SK-N-DZ (cell line): ENCODE results near the gene SEMA6B.

ENCODE experiments used
- DNase-seq: peaks from one replicate; pipeline ENCODE4 v3.0.0-alpha.2; 2015; ENCODE audit warnings: low spot score

SEMA6B gene

DNA sequence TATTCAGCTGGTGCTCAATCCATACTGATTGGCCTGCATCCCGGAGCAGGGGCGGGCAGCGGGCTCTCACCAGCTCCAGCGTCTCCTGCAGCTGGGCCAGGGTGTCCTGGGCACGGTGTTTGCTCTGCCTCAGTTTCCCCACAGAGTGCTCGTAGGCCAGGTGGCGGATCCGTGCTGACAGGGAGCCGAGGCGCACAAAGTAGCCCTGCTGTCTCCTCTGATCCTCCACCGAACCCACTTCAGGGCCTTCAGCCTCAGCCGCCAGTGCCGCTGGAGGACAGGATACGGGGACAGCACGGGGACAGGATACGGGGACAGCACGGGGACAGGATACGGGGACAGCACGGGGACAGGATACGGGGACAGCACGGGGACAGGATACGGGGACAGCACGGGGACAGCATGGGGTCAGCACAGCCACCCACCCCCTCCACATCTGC lies 33.9 kb downstream of the SEMA6B start:
- no peak for DNase-seq

DNA sequence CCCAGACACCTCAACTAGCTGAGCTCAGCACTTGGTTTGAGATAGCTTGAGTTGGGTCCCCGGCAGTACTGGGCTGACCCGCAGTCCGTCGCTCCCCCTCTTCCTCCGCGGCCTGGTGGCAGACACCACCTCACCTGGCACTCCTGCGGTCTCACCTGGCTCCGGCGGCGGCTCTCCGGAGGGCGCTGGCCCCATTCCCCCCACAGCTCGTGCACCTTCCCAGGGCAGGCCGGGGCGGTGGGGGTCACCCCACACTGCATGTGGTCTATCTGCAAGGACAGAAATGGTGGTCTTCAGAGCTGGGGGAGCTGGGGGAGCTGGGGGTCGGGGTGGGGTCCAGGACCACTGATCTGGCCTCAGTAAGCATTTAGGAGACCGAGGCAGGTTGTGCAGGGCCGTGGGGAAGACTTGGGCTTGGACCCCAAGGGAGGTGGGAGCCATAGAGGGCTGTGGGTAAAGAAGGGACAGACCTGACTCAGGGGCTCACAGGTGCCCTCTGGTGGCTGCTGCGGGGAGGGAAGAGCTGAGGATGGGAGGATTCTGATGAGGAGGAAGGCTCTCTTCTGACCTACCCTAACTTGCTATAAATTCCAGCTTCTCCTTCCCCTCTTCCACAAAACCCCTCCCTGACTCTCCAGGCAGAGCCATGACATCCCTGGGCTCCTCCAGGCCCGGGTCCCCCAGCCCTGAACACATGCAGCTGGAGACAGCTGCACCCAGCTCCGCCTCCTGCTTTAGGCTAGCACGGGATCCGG lies 34.5 kb downstream of the SEMA6B start:
- DNase-seq = peak; percentile 50

DNA sequence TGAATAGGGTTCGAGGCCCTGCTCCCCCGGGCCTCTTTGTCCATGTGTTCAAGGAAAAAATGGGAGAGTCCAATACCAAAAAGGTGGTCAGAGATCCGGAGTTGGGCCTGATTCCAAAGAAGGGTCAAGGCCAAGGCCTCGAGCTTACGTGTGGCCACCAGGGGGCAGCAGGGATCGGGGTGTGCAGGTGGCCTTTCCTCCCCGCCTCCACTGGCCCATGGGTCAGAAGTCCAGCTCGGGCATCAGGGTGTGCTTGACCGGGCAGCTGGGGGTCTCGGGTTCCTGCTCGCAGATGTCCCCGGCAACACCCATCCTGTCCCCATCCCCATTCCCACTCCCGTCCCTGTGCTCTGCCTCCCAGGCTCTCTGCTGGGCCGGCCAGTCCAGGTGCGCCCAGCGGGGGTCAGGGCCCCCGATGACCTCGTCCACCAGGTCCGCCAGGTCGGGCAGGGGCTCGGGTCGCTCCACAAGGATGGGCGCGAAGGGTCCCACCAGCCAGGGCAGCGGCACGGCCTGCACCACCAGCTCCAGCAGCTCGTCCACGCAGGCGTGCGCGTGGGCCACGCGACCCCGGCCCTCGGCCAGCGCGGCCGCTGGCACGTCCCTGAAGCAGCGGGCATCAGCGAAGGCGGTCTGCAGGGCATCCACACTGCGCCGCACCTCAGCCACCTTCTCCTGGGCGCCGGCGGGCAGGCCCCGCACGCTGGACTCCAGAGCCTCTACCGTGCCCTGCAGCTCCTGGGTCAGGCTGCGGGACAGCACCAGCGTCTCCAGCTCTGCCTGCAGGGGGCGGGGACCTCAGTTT lies 36.0 kb downstream of the SEMA6B start:
- no peak for DNase-seq

DNA sequence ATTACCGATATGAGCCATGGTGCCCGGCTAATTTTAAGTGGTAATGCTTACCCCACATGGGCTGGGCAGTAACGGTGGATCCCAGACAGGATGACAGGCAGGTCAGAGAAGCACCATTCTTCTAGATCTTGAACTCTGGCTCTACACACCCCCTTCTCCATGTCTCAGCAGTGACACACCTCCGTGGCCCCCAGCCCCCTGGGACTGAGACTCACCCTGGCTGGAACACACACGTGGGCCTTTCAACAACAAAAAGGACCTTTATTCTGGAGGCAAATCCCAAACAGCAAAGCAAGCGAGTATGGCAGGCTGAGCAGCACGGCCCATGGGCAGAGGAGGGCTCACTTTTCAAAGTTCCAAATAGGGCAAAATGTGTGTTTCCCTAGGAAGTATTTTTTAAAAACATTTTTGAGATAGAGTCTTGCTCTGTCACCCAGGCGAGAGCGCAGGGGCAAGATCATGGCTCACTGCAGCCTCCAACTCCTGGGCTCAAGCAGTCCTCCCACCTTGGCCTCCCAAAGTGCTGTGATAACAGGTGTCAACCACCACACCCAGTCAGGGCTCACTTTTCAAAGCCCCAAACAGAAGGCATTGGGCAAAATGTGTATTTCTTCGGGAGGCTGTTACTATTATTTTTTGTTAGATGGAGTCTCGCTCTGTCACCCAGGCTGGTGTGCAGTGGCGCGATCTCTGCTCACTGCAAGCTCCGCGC lies 37.0 kb downstream of the SEMA6B start:
- no peak for DNase-seq

DNA sequence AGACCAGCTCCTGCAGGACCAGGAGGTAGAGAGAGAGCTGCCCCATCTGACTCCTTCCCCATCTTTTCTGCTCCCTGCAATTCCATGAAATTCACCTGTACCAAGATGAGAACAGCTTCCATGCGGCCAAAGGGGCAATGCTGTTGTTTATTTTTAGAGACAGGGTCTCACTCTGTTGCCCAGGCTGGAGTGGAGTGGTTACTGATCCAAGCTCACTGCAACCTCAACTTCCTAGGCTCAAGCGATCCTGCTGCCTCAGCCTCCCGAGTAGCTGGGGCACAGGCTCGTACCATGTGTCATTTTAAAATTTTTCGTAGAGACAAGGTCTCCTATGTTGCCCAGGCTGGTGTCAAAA lies 37.6 kb downstream of the SEMA6B start:
- DNase-seq = no peak

DNA sequence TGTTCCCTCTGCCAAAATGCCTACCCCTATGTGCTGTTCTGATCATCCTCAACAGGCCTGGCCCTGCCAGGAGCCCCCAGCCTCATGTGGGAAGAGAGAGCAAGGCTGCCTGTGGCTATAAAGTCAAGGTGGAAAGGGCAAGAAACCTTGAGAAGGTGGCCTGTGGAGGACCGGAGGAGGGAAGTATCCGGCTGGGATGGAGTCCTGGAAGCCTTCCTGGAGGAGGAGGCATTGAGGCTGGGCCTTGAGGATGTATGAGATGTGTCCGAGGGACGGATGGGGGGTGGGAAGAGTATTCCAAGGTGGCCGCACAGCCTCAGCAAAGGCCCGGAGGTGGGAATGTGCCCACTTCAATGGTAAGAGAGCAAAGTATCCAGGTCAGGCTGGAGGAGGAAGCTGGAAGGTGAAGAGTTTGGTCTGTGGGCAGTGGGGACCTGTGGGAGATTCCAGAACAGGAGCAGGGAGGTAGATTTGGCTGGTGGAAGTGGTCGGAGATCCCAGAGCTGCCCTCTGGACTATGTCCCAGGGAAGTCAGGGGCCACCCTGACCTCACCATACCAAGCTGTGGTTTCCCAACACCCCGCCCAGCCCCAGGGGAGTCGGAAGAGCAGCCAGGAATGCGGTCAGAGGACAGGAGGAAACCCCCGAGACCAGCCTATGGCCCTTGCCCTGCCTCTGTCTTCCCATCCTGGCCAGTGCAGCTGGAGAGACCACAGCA lies 38.2 kb downstream of the SEMA6B start:
- DNase-seq = no peak

DNA sequence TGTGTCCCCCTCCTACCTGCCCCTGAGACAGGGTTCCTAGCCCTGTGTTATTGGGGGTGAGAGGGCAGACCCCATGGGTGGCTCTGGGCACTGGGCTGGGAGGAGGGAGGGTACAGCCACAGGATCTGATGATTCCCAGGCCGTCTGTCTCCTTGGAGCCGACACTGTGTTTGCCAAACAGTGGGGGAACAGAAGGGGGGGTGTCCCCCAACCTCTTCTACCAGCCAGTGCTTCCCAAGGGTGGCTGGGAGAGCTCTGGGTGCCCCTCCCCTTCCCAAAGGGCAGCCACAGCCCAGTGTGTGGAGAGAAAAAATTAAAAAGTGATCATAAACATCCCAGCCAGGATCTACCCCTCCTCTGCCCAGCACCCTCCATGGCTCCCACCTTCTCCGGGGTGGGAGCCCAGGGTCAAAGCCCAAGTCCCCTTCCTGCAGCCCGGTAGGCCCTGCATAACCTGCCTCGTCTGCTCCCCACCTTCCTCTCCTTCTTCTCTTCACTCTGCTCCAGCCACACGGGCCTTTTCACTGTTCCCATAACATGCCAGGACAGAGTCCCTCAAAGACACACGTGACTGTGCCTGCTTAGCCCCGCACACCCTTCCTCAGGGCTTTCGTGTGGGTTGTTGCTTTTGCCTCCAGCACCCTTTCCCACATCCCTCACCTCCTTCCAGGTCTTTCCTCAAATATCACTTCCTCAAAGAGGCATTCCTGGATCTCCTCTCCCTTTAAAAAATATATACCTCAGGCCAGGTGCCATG lies 39.8 kb downstream of the SEMA6B start:
- DNase-seq = no peak

DNA sequence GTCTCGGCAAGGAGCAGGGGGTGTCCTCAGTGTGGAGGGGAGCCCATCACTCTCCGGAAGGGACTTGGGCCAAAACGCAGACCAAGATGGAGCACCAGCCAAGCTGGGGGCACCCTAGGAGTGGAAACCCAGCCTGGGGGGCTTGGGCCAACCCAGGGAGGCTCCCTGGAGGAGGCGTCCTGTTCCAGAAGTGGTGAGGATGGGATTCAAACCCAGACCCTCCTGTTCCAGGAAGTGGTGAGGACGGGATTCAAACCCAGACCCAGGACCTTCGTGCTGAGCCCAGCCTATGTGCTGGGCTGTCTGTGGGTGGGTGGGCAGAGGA lies 40.4 kb downstream of the SEMA6B start:
- DNase-seq = no peak

DNA sequence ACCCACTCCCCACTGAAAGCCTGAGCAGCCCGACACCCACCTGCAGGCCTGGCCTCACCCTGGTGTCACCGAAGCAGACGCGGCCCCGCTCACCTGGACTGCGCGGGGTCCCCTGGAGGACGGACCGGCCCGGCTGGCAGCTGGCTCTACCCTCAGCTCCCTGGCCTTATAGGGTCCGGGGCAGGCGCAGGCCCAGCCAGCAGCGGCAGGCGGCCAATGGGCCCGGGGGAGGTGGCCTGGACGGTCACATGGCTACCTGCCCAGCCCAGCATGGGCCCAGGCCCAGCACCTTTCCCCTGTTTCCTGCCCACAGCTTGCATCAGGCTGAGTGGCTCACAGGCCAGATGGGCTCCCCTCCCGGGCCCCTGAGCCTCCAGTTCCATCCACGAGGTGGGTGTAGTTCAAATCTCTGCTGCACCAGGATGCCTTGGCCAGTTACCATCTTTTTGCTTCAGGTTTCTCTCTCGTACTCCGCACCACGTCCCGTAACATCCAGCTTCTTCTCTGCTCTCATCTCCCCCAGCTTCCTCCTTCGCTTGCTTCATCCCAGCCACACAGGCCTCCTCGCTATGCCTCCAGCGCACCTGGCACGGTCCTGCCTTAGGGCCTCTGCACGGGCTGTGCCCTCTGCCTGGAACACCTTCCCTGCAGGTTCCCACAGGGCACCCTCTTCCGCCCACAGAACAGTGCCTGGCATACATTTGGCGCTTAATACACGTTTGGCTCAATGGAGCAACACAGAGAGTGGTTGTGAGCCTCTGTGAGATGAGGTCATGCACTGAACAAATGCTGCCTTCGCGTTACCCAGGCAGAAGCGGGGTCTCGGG lies 40.9 kb downstream of the SEMA6B start, which contains the start of gene PLIN4:
PLIN4 (minus strand) TSS at position 142 of the 827 bp plus-strand sequence. CDS start 214 bp downstream, outside the sequence.
- DNase-seq = no peak

DNA sequence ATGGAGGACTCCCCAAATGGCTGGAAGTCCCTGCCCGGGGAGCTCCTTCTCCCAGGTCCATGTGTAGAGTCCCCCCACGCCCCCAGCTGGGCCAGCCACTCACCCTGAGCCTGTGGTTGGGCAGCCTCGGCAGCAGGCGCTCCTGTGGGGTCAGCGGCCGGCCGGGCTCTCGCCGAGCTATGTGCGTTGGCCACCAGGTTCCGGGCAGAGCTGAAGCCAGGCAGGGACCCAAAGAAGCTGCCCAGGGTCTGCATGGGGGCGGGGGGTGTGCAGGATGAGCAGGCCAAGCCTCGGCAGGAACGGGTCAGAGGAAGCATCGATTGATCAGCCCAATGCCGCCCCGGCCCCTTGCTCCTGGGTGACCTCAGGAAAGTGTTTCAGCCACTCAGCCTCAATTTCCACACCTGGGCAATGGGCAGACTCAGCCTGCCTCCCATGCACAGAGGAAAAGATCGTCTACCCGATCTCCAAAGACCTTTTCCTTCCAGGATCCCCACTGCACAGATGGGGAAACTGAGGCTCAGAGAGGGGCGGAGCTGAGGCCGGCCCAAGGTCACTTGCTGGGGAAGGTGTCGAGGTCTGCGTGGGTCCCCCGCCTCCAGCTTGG lies 41.9 kb downstream of the SEMA6B start:
- DNase-seq = no peak

DNA sequence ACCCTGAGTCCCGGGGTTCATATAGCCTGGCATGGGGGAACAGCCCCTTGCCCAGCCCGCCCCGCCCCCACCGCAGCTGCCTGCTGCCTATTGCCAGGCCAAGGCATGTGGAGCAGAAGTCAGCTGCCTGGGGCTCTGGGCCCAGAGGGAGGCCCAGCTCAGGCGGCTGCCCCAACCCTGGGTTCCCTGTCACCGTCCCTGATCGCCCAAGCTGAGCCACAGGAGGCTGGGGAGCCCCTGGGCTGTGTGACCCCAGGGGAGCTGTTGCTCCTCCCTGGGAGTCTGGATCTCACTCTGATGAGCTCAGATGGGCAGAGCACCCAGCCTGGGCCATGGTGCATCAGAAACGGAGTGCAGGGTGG lies 42.6 kb downstream of the SEMA6B start:
- DNase-seq = no peak

DNA sequence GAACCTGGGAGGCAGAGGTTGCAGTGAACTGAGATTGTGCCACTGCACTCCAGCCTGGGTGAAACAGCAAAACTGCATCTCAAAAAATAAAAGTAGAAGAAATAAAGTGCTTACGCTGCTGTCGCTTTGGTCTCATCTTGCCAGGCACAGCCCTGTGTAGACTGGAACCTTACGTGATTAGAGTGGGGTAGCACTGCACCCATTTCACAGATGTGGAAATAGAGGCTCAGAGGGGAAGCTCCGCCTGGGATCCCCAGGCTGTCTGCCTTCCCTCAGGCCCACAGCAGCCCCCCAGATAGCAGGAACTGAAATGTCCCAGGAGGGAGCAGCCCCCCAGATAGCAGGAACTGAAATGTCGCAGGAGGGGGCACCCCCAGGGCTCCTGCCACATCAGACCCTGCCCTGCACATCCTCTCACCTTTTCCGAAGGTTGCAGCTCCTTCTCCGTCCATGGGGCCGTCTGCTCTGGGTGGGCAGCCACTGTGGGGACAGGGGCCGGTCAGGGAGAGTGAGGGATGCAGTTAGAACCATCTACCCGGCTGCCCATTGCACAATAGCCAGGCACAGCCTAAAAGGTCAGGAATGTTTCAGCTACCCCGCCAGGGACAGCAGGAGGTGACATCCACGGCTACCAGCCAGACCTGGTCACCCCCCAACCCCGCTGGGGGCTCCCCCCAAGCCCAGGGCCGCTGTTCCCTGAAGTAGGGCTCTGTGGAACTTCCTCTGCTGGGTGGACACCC lies 43.1 kb downstream of the SEMA6B start:
- DNase-seq = no peak

DNA sequence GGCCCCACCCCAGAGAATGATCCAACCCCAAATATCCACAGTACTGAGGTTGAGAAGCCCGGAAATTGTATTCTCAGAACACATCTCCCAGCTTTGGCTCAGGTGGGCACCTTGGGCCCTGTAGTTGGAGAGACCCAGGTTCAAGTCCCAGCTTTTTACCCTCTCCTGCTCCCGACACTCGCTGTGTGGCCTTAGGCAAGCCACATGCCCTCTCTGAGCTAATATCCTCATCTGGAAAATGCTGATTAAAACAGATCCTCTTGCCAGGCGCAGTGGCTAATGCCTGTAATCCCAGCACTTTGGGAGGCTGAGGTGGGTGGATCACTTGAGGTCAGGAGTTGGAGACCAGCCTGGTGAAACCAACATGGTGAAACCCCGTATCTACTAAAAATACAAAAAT lies 43.8 kb downstream of the SEMA6B start:
- DNase-seq = no peak

DNA sequence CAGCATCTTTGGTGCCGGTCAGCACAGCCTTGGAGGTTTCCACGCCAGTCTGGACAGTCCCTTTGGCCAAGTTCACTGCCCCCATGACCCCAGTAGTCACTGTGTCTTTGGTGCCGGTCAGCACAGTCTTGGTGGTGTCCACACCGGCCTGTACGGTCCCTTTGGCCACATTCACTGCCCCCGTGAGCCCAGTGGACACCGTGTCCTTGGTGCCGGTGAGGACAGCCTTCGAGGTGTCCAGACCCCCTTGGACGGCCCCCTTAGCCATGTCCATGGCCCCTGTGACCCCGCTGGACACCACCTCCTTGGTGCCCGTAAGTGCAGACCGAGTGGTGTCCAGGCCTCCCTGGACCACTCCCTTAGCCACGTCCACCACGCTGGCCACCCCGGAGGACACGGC lies 46.2 kb downstream of the SEMA6B start:
- no peak for DNase-seq

DNA sequence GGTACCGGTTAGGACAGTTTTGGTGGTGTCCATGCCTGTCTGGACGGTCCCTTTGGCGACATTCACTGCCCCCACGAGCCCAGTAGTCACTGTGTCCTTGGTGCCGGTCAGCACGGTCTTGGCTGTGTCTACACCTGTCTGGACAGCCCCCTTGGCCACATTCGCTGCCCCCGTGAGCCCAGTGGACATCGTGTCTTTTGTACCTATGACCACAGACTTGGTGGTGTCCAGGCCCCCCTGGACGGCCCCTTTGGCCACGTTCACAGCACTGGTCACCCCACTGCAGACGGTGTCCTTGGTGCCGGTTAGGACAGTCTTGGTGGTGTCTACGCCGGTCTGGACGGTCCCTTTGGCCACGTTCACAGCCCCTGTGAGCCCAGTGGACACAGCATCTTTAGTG lies 47.4 kb downstream of the SEMA6B start:
- no peak for DNase-seq

DNA sequence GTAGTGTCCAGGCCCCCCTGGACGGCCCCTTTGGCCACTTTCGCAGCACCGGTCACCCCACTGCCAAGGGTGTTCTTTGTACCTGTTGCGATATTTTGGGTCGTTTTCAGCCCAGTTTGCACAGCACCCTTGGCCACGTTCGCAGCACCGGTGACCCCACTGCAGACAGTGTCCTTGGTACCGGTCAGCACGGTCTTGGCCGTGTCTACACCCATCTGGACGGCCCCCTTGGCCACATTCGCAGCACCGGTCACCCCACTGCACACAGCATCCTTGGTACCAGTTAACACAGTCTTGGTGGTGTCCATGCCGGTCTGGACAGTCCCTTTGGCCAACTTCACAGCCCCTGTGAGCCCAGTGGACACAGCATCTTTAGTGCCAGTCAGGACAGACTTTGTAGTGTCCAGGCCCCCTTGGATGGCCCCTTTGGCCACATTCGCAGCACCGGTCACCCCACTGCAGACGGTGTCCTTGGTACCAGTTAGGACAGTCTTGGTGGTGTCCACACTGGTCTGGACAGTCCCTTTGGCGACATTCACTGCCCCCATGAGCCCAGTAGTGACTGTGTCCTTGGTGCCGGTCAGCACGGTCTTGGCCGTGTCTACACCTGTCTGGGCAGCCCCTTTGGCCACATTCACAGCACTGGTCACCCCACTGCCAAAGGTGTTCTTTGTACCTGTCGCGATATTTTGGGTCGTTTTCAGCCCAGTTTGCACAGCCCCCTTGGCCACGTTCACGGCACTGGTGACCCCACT lies 48.0 kb downstream of the SEMA6B start:
- no peak for DNase-seq

DNA sequence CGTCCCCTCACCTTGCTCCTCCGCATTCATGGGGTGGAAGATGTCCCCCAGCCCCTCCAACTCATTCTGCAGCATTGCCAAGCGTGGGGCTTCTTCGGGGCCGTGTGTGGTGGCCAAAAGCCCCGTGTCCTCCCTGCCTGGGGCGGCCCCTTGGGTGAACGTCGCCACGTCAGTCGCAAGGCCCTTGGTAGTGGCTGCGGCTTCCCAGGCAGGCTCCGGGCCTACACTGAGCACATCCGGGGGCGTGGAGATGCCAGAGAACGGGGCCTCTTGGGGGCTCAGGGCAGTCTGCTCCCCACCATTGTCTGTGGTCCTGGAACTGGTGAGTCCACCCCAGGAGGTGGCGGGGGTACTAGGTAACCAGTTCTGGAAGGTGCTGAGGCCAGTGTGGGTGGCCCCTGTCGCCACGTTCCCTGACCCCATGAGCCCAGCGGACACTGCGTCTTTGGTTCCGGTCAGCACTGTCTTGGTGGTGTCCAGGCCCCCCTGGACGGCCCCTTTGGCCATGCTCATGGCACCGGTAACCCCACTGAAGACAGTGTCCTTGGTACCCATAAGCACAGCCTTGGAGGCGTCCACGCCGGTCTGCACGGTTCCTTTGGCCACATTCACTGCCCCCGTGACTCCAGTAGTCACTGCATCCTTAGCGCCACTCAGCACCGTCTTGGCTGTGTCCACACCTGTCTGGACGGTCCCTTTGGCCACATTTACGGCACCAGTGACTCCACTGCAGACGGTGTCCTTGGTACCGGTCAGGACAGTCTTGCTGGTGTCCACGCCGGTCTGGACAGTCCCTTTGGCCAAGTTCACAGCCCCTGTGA lies 48.8 kb downstream of the SEMA6B start:
- DNase-seq = no peak

DNA sequence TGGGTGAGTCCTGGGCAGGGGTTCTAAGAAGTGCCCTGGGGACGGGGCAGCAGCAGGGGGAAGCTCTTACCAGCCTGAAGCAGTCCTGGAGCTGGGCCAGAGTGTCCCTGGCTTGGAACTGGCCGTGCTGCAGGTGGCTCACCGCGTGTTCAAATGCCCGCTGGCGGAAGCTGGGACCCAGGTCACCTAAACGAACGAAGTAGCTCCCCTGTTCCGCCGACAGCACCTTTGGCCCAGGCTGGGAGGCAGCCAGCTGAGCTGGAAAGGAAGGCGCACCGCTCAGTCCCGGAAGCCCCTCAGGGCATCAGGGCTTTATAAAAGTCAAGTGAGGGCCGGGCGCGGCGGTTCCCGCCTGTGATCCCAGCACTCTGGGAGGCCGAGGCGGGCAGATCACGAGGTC lies 50.8 kb downstream of the SEMA6B start:
- no peak for DNase-seq
